ENCODE data around the gene CHST9.

GRCh38 chr18:26965206-26965605 is 219.9 kb downstream of the CHST9 start:
- no peak for TF ChIP-seq EZH2 (IDR thresholded peaks at IDR 0.05; ENCODE audit: borderline replicate concordance, low read depth, low read length, severe bottlenecking)
- TF ChIP-seq, protein P1, sequence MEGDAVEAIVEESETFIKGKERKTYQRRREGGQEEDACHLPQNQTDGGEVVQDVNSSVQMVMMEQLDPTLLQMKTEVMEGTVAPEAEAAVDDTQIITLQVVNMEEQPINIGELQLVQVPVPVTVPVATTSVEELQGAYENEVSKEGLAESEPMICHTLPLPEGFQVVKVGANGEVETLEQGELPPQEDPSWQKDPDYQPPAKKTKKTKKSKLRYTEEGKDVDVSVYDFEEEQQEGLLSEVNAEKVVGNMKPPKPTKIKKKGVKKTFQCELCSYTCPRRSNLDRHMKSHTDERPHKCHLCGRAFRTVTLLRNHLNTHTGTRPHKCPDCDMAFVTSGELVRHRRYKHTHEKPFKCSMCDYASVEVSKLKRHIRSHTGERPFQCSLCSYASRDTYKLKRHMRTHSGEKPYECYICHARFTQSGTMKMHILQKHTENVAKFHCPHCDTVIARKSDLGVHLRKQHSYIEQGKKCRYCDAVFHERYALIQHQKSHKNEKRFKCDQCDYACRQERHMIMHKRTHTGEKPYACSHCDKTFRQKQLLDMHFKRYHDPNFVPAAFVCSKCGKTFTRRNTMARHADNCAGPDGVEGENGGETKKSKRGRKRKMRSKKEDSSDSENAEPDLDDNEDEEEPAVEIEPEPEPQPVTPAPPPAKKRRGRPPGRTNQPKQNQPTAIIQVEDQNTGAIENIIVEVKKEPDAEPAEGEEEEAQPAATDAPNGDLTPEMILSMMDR (IDR thresholded peaks at IDR 0.05; ENCODE audit: borderline replicate concordance, extremely low read depth, low read length, poor library complexity, severe bottlenecking), result no peak

All from DND-41 (cell line).